K562 (cell line): Measurements from ENCODE around the gene USH1G. TPM values are rescaled to one million over a fixed set of nuclear protein-coding genes. Genes with fewer than 3 reads are reported as not detected.

Experiments
- ARID3A ChIP-seq: IDR thresholded peaks from 2 replicates; pipeline ENCODE4 v1.6.1; 2012; ENCODE audit warnings: low read depth, low read length, improper control_type of control experiment, borderline replicate concordance
- BRF1 ChIP-seq: IDR thresholded peaks from 3 replicates; pipeline ENCODE4 v1.6.1; 2011; ENCODE audit warnings: borderline replicate concordance, mild to moderate bottlenecking; ENCODE audit not compliant: insufficient read length; ENCODE audit errors: extremely low read depth
- CEBPG ChIP-seq, 3 experiments: fragments of 200-800 bp in 1 of 3; sonication (Bioruptor generic) in 1 of 3; sonication (generic) in 1 of 3; formaldehyde crosslinking in 1 of 3; IDR thresholded peaks in 2 of 3; conservative IDR thresholded peaks in 1 of 3; 2 replicates each; pipeline versions ENCODE4 v1.6.1 to v1.8.0; 2016 to 2022; ENCODE audit warnings: missing compliant biosample characterization in 2 of 3, missing genetic modification characterization in 2 of 3, mild to moderate bottlenecking in 1 of 3, missing genetic modification reagents in 1 of 3
- CREB3L1 ChIP-seq: fragments of 450-650 bp; IDR thresholded peaks from 2 replicates; pipeline ENCODE4 v1.6.1; 2014; ENCODE audit warnings: low read depth, mild to moderate bottlenecking, moderate library complexity, borderline replicate concordance
- ELF4 ChIP-seq: fragments of 450-650 bp; formaldehyde crosslinking; IDR thresholded peaks from 2 replicates; pipeline ENCODE4 v1.4.0; 2022; ENCODE audit warnings: missing genetic modification characterization
- HCFC1 ChIP-seq: IDR thresholded peaks from 2 replicates; pipeline ENCODE4 v1.6.1; 2012; ENCODE audit warnings: low read depth, low read length, improper control_type of control experiment
- JUND ChIP-seq, 2 experiments: IDR thresholded peaks; 2 replicates in 1 of 2; 3 replicates in 1 of 2; pipeline ENCODE4 v1.6.1; 2011; ENCODE audit warnings: borderline replicate concordance in 2 of 2, low read depth in 2 of 2, low read length in 2 of 2, improper control_type of control experiment in 1 of 2, missing biosample characterization in 1 of 2, missing genetic modification characterization in 1 of 2, missing genetic modification reagents in 1 of 2
- KAT7 ChIP-seq: sonication (generic); formaldehyde crosslinking; IDR thresholded peaks from 2 replicates; pipeline ENCODE4 v1.8.0; 2022; ENCODE audit warnings: missing genetic modification reagents, mild to moderate bottlenecking, borderline replicate concordance
- MBD2 ChIP-seq: sonication (generic); IDR thresholded peaks from 2 replicates; pipeline ENCODE4 v1.6.1; 2016; ENCODE audit warnings: low read depth, borderline replicate concordance
- MEF2A ChIP-seq: IDR thresholded peaks from 2 replicates; pipeline ENCODE4 v1.6.1; 2011; ENCODE audit warnings: low read depth, mild to moderate bottlenecking, low read length, moderate library complexity; ENCODE audit not compliant: control insufficient read depth
- MTA2 ChIP-seq: fragments of 450-650 bp; IDR thresholded peaks from 2 replicates; pipeline ENCODE4 v1.6.1; 2016; ENCODE audit warnings: low read depth
- ZNF764 ChIP-seq: fragments of 250-450 bp; sonication (Bioruptor Pico); IDR thresholded peaks from 2 replicates; pipeline ENCODE4 v1.4.0; 2020; ENCODE audit warnings: low read depth, mild to moderate bottlenecking, moderate library complexity
- polyA plus RNA-seq, 8 experiments: library from polyadenylated mRNA; depleted of rRNA in 4 of 8; stranded (reverse) in 5 of 8; unstranded in 3 of 8; fragments of >200 nt; fragmentation: Nextera tagmentation in 2 of 8; fragmentation: Illumina TruSeq in 1 of 8; extraction: Ambion mirVana in 2 of 8; extraction: Trizol in 1 of 8; gene quantifications; 2 replicates each; pipeline versions ENCODE4 v1.2.1 to v1.2.3, GENCODE V29; 2011 to 2014; ENCODE audit warnings: inconsistent platforms in 1 of 8, missing spikeins in 1 of 8
- total RNA-seq, 7 experiments: library from RNA; depleted of rRNA in 6 of 7; stranded (reverse); fragments of >200 nt in 6 of 7; fragmentation: Illumina TruSeq in 2 of 7; extraction: Trizol in 2 of 7; gene quantifications; 2 replicates each; pipeline versions ENCODE4 v1.2.1 to v1.2.3, GENCODE V29; 2011 to 2021; ENCODE audit warnings: low replicate concordance in 1 of 7
- TF ChIP-seq, protein P1 (sequence below): fragments of 450-650 bp; formaldehyde crosslinking; IDR thresholded peaks from 2 replicates; pipeline ENCODE4 v1.4.0; 2020; ENCODE audit warnings: mild to moderate bottlenecking
- TF ChIP-seq, protein P2 (sequence below): sonication (generic); formaldehyde crosslinking; IDR thresholded peaks from 2 replicates; pipeline ENCODE4 v1.8.0; 2023; ENCODE audit warnings: mild to moderate bottlenecking, missing genetic modification reagents
- TF ChIP-seq, protein P3 (sequence below): fragments of 250-450 bp; sonication (Bioruptor Pico); IDR thresholded peaks from 2 replicates; pipeline ENCODE4 v1.8.0; 2022; ENCODE audit warnings: moderate library complexity, mild to moderate bottlenecking, inconsistent platforms

Gene USH1G
- total and polyA plus RNA-seq, 9 of the 15 experiments (the other 6 are each of a cell fraction or from before 2014, with no cell fraction given) = 0.22 to 1.00 (median 0.64) TPM; not detected in 2

DNA sequence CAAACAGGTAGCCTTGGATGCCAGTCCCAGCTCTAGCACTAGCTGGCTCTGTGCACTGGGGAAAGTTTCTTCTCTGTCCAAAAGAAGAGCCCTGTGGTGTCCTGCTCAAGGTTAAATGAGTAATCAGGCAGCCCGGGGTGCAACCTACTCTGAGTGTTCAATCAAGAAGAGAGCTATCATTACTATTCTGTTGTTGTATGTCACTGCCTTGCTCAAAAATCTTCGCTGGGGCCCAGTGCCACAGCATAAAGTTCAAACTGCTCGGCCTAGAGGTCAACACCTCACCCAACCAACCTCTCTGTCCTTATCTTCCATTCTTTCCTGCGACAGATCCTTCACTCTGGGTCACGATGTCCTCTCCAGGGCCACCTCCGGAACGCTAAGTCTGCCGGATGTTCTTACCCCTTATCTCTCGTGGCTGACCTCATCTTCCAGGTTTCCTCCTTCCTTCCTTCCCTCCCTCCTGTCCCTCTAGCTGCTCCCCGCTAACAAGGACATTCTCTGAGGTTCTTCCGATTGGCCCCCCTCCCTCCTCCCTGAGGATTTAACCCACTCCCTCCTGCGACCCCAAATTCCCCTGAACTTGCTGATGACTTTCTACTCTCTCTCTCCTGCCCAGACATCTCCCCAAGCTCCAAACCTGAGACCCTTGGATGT lies 54.7 kb downstream of the USH1G start (continued):
- TF ChIP-seq, protein P1, sequence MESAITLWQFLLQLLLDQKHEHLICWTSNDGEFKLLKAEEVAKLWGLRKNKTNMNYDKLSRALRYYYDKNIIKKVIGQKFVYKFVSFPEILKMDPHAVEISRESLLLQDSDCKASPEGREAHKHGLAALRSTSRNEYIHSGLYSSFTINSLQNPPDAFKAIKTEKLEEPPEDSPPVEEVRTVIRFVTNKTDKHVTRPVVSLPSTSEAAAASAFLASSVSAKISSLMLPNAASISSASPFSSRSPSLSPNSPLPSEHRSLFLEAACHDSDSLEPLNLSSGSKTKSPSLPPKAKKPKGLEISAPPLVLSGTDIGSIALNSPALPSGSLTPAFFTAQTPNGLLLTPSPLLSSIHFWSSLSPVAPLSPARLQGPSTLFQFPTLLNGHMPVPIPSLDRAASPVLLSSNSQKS (CRISPR knock-in tag) = no peak
- TF ChIP-seq JUND (IDR thresholded peaks at IDR 0.05; ENCODE audit: borderline replicate concordance, low read depth, low read length) (peak; percentile 98), JUND (tag; IDR thresholded peaks at IDR 0.05; ENCODE audit: borderline replicate concordance, low read depth, low read length) (peak; percentile 97; the same call in 2 of the 3 replicates), MBD2 (0 out of 2 replicates have a peak, but pooled peaks have one; percentile 28), ZNF764 (no peak), BRF1 (no peak), CEBPG (CRISPR knock-in tag; IDR thresholded peaks at IDR 0.05) (peak; percentile 43; the same call in 1 of the 2 replicates), CEBPG (tag; conservative IDR thresholded peaks at IDR 0.05 in 1 of 2, IDR thresholded peaks at IDR 0.05 in 1 of 2) (no peak), MEF2A (no peak), HCFC1 (0 out of 2 replicates have a peak, but pooled peaks have one; percentile 11), ELF4 (CRISPR knock-in tag) (peak; percentile 78), KAT7 (CRISPR knock-in tag) (no peak), MTA2 (peak; percentile 38), ARID3A (0 out of 2 replicates have a peak, but pooled peaks have one; percentile 63), CREB3L1 (0 out of 2 replicates have a peak, but pooled peaks have one; percentile 37)
- TF ChIP-seq, protein P2, sequence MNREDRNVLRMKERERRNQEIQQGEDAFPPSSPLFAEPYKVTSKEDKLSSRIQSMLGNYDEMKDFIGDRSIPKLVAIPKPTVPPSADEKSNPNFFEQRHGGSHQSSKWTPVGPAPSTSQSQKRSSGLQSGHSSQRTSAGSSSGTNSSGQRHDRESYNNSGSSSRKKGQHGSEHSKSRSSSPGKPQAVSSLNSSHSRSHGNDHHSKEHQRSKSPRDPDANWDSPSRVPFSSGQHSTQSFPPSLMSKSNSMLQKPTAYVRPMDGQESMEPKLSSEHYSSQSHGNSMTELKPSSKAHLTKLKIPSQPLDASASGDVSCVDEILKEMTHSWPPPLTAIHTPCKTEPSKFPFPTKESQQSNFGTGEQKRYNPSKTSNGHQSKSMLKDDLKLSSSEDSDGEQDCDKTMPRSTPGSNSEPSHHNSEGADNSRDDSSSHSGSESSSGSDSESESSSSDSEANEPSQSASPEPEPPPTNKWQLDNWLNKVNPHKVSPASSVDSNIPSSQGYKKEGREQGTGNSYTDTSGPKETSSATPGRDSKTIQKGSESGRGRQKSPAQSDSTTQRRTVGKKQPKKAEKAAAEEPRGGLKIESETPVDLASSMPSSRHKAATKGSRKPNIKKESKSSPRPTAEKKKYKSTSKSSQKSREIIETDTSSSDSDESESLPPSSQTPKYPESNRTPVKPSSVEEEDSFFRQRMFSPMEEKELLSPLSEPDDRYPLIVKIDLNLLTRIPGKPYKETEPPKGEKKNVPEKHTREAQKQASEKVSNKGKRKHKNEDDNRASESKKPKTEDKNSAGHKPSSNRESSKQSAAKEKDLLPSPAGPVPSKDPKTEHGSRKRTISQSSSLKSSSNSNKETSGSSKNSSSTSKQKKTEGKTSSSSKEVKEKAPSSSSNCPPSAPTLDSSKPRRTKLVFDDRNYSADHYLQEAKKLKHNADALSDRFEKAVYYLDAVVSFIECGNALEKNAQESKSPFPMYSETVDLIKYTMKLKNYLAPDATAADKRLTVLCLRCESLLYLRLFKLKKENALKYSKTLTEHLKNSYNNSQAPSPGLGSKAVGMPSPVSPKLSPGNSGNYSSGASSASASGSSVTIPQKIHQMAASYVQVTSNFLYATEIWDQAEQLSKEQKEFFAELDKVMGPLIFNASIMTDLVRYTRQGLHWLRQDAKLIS (CRISPR knock-in tag) = no peak
- TF ChIP-seq, protein P3, sequence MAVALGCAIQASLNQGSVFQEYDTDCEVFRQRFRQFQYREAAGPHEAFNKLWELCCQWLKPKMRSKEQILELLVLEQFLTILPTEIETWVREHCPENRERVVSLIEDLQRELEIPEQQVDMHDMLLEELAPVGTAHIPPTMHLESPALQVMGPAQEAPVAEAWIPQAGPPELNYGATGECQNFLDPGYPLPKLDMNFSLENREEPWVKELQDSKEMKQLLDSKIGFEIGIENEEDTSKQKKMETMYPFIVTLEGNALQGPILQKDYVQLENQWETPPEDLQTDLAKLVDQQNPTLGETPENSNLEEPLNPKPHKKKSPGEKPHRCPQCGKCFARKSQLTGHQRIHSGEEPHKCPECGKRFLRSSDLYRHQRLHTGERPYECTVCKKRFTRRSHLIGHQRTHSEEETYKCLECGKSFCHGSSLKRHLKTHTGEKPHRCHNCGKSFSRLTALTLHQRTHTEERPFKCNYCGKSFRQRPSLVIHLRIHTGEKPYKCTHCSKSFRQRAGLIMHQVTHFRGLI (CRISPR knock-in tag) = 0 out of 2 replicates have a peak, but pooled peaks have one; percentile 24
